HG02571 (cell line): ENCODE results near the gene MGAT3.

Experiments used
- ATAC-seq: cut with Tn5 transposase; IDR thresholded peaks from one replicate; pipeline ENCODE4 v1.9.1; 2021; ENCODE audit warnings: mild to moderate bottlenecking, moderate library complexity; ENCODE audit not compliant: unreplicated experiment

MGAT3 gene

GRCh38 chr22:39428597-39429071 lies 28.2 kb upstream of the MGAT3 start:
- no peak for ATAC-seq

DNA sequence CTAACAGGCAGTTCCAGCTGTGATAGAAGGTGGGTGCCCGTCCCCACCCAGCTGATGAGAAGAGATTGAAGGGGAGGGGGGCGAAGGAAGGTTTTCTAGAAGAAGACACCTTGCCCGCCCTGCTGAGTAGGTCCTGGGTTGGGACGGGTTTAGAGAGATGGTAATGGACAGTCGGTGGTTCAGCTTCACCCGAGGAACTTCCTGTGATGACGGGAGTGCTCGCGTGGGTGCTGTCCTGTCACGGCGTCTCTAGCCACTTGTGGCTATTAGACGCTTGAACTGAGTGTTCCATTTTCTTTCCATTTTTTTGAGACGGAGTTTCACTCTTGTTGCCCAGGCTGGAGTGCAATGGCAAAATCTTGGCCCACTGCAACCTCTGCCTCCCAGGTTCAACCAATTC lies 27.6 kb upstream of the MGAT3 start:
- ATAC-seq: no peak

DNA sequence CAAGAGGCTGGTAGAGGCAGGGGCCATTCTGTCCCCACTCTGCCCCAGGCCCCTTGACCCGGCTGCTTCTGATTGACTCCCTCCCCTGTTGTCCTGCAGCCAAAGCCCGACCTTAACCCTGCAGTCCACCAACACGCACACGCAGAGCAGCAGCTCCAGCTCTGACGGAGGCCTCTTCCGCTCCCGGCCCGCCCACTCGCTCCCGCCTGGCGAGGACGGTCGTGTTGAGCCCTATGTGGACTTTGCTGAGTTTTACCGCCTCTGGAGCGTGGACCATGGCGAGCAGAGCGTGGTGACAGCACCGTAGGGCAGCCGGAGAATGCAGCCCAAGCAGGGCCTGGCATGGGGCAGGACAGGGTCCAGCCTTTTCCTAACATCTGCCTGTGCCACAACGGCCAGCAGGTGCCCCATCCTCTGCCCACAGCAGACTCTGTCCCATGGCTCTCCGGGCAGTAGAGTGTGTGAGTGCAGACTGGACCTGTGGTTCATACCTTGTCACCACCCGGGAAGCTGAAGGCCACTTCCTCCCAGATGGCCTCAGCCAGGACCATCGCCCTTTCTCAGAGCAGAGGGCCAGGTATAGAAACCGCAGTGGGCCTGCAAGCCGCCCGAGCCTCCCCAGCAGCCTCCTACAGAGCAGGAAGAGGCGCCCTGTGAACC lies 26.8 kb upstream of the MGAT3 start:
- no peak for ATAC-seq

DNA sequence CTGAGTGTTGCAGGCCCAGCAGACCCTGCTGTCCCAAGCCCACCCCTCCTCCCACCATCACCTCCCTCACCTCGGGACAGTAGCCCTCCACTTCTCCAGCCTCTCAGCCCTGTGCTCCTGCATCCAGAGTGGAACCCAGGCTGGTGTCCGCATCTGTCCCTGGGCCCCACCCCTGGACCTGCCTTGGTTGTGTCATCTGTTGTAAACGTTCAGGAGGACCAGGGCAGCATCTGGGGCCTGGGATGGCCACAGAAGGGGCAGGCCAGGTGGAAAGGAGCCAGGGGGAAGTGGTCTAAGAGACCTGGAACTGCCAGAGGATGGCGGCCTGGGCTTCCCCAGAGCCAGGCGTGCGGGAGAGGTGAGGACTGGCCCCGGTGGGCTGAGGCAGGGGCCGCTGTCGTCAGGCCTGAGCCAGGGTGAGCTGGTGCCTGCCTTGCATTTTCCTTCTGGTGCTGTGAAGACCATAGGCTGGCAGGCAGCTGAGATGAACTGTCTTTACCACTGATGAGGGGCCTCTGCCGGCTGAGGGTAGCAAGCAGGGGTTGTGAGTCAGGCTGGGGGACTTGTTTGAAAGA lies 26.1 kb upstream of the MGAT3 start:
- ATAC-seq: no peak

GRCh38 chr22:39431216-39431801 lies 25.5 kb upstream of the MGAT3 start:
- no peak for ATAC-seq

GRCh38 chr22:39431821-39432251 lies 25.0 kb upstream of the MGAT3 start:
- ATAC-seq: no peak

- no peak for ATAC-seq
These were observed 24.4 kb upstream of the MGAT3 start for GRCh38 chr22:39432361-39432811.

- no peak for ATAC-seq
These were observed 23.2 kb upstream of the MGAT3 start for GRCh38 chr22:39433476-39434242.

- ATAC-seq: no peak
These were observed 22.6 kb upstream of the MGAT3 start for GRCh38 chr22:39434243-39434653.

DNA sequence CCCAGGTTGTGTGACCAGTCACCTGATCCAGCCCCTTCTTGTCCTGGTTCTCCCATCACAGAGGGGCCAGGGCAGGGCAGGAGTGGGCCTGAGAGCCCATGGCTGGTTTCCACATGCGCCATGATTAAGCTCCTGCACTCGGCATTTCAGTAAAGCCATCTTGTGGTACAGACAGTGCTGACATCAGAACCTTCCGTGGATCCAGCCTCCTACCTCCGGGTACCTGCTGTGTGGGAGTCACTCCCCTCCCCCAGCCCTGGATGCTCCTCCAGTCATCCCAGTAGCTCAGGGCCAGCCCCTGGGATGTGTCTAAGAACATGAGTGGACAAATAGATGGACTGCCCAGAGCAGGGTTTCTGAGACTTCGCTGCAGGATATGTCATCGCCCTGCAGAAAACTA lies 22.1 kb upstream of the MGAT3 start:
- no peak for ATAC-seq

DNA sequence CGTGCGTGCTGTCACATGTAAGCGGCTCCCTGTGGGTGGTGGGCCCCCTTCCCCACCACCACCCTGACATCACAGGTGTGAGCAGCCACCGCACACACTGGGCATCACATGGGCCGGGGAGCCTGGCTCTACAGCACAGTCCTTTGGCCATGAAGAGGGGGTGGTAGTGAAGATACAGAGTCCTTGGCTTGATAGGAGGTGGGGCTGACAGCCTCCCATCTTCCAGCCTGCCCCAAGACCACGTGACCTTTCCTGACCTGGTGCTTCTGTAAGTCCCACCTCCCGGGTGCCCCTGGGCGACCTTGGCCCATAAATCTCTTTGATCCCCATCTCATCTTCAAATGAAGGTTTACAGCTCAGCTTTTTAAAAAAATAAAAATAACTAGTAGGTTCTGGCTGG lies 21.2 kb upstream of the MGAT3 start:
- ATAC-seq: no peak

DNA sequence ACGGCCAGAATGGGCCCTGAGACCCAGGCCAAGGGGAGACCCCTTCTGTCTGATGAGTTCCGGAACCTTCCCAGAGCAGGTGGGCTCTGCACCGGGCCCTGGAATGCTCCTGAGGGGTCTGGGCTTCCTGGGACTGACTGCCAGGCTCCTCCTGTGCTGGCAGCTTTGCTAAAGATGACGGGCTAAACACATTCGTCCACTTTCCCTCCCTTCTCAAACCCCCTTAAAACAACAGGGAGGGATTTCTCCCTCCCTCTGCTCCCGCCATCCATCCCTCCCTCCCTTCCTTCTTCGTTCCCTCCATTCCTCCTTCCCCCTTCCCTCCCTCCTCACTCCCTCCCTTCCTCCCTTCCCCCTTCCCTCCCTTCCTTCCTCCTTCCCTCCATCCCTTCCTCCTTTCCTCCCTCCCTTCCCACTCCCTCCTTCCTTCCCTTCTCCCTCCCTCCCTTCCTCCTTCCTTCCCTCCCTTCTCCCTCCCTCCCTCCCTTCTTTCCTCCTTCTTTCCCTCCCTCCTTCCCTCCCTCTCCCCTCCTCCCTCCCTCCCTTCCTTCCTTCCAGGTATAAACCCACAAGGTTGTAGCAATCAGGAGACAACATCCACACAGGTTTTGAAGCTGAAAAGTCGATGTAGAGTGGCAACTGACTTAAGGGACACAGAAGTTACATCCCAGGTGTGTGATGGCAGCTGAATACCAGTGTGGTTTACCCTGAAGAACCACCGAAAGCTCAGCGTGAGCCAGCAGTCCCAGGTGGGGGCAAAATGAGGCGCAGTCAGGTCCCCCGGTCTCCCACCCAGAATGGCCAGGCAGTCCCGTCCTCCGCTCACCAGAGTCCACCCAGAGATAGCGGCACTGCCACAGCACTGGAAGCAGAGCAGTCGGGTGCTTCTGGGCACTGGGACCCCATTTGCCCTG lies 18.8 kb upstream of the MGAT3 start:
- no peak for ATAC-seq

- no peak for ATAC-seq
These were observed 17.6 kb upstream of the MGAT3 start for GRCh38 chr22:39439170-39439569.

GRCh38 chr22:39443398-39443797 lies 13.4 kb upstream of the MGAT3 start:
- no peak for ATAC-seq

- ATAC-seq: no peak
These were observed 12.5 kb upstream of the MGAT3 start for GRCh38 chr22:39444247-39444800.

- no peak for ATAC-seq
These were observed 11.8 kb upstream of the MGAT3 start for GRCh38 chr22:39444937-39445465.

DNA sequence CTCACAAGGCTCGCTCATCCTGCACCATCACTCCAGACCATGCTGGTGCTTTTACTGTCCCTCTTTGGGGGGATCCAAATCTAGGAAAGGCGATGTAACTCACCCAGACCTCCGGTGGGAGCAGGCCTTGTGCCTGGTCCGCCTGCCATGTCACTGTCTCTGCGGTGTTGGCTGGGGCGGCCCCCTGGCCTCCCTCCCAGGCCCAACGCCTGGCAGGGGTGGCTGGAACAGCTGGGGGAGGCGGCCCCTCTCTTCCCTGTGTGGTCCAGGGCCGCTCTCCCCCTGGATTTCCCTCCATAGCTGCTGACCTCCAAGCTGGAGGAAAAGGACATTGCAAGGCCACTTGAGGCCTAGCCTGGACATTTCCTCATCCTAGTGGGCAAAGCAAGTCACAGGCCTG lies 11.1 kb upstream of the MGAT3 start:
- no peak for ATAC-seq

DNA sequence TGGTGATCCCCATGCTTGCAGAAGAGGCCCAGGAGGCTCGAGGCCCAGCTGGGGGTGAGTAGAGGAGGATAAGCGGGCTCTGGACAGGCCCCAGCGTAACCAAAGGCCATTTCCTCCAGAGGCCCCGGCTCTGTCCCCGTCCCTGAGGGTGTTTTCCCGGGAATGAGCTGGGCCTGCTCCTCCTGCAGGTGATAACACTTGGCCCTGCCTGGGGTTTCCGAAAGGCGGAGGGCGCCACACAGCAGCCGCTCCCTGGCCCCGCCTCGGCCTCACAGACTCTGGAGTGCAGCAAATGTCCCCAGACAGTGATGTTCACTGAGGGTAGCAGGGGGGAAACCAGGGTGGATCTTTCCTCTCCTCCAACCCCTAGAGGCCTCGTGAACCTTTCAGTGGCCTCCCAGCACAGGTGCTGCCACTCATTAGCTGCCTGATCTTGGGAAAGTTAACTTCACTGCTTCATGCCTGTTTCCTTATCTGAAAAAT lies 10.5 kb upstream of the MGAT3 start:
- ATAC-seq: peak; percentile 46

DNA sequence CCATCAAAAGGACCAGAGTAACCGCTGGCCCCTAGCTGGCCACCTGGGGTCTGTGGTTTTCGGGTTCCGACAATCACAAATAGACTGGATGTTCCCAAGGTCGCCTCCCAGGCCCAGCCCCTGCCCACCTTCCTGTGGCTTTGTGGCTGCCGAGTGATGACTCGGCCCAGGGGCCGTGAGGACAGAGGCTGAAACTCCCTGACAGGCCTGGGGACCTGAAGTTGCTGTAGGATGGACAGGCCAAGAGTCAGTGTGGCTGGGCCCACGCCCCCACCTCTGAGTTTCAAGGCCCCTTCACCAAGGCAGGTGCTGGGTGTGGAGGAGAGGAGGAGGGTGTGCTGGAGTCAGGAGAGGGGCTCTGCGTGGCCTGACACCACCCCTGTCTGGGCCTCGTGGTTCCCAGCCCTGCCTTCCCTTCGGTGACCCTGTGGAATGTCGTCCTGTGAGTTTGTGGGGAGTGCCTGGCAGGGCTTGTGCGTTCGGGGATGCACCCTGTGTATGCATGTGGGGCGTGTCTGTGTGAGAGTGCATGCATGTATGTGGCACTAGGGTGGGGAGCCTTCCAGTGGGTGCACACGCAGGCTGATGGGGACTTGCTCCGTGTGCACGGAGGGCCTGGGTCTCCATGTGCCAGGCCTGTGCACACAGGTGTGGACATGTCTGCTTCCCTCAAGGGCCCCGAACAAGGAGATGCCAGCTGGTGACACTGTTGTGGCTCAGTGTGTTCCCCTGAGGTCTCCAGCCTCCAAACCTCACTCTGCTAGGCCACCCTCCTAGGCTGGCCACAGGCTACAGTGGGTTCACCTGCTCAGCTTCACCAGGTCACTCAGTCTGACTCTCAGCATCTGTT lies 8.4 kb upstream of the MGAT3 start:
- no peak for ATAC-seq
